Activated CD8-positive, alpha-beta T cell treated with anti-CD3 and anti-CD28 coated beads for 36 hours (primary cell): ENCODE data around the gene CCDC154. TPM values are rescaled to one million over a fixed set of nuclear protein-coding genes. Genes with fewer than 3 reads are reported as not detected.

Experiments
- ATAC-seq: fragments of 200-7000 bp; cut with Tn5 transposase; one replicate; pipeline ENCODE4 v1.10.0; 2021; ENCODE audit warnings: mild to moderate bottlenecking, moderate library complexity
- CTCF ChIA-PET: fragments of 350-600 bp; sonication (Branson Sonifier 250); formaldehyde crosslinking; loops from one replicate; lab custom pipeline; 2021; ENCODE audit warnings: antibody characterized with exemption; lab: Charles Lee
- POLR2A ChIA-PET: fragments of 350-600 bp; sonication (Branson Sonifier 250); formaldehyde crosslinking; loops from one replicate; lab custom pipeline; 2021; ENCODE audit warnings: antibody characterized with exemption; lab: Charles Lee
- DNase-seq: peaks from one replicate; pipeline ENCODE4 v3.0.0-alpha.2; 2020
- H3K27ac Mint-ChIP-seq: one replicate; pipeline ENCODE4 v1.8.0; 2021; ENCODE audit warnings: mild to moderate bottlenecking, mixed read lengths
- H3K27me3 Mint-ChIP-seq: one replicate; pipeline ENCODE4 v1.8.0; 2021; ENCODE audit warnings: mixed read lengths
- H3K36me3 Mint-ChIP-seq: one replicate; pipeline ENCODE4 v1.8.0; 2021; ENCODE audit warnings: low read depth, mixed read lengths
- H3K4me1 Mint-ChIP-seq: one replicate; pipeline ENCODE4 v1.8.0; 2021; ENCODE audit warnings: low read depth, mixed read lengths
- H3K4me3 Mint-ChIP-seq: one replicate; pipeline ENCODE4 v1.8.0; 2021; ENCODE audit warnings: mild to moderate bottlenecking, moderate library complexity, mixed read lengths
- H3K9me3 Mint-ChIP-seq: one replicate; pipeline ENCODE4 v1.8.0; 2021; ENCODE audit warnings: mixed read lengths
- intact Hi-C: fragments of 100-400 bp; cut with micrococcal nuclease; formaldehyde crosslinking; loops from one replicate; pipeline ENCODE4 v1.10.0; 2022
- total RNA-seq, 2 experiments: library from RNA; stranded (reverse); gene quantifications; one replicate each; pipeline ENCODE4 v1.2.3, GENCODE V29; 2021
- TF ChIP-seq, protein P1 (sequence below): fragments of 200-600 bp; IDR thresholded peaks from one replicate; pipeline ENCODE4 v1.8.0; 2022; ENCODE audit warnings: antibody characterized with exemption, mild to moderate bottlenecking

The CCDC154 gene
- total RNA-seq, 2 experiments from 2014 or later, result 1.3 to 1.4 TPM

DNA sequence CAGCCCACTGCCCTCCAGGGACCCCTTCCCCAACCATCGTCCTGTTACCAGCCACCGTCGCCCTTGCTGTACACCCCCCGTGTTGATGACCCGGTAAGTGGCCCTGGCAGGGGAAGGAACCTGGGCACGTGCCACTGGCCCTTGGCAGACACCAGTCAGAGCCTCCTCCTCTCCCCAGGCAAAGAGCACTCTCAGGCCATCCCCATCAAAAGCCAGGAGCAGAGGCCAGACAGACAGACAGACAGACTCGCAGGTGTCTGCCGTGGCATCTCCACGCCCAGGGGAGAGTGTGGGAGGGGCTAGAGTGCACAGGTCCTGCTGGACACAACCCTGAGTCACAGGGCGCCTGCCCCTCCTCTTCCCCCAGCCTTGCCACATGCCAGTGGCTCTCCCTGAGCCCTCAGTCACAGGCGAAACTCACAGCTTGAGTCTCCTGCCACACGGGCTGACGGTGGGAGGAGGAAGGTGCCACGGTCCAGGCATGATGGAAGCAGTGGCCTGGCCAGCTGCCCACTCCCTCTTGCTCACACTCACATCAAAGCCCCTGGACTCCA lies 22.7 kb upstream of the CCDC154 start:
- intact Hi-C loops, result no loop called here
- peaks cover 2% of the 10 kb centered on the region for H3K36me3 Mint-ChIP-seq
- H3K27ac Mint-ChIP-seq, result no peak overlapping the region
- CTCF ChIA-PET, result no interaction called here
- H3K4me1 Mint-ChIP-seq, result peaks cover 20% of the 10 kb centered on the region
- no peak for ATAC-seq
- DNase-seq, result no peak
- POLR2A ChIA-PET, result no interaction called here
- no peaks in the 10 kb centered on the region for H3K9me3 Mint-ChIP-seq
- no peak overlapping the region for H3K4me3 Mint-ChIP-seq
- TF ChIP-seq, protein P1, sequence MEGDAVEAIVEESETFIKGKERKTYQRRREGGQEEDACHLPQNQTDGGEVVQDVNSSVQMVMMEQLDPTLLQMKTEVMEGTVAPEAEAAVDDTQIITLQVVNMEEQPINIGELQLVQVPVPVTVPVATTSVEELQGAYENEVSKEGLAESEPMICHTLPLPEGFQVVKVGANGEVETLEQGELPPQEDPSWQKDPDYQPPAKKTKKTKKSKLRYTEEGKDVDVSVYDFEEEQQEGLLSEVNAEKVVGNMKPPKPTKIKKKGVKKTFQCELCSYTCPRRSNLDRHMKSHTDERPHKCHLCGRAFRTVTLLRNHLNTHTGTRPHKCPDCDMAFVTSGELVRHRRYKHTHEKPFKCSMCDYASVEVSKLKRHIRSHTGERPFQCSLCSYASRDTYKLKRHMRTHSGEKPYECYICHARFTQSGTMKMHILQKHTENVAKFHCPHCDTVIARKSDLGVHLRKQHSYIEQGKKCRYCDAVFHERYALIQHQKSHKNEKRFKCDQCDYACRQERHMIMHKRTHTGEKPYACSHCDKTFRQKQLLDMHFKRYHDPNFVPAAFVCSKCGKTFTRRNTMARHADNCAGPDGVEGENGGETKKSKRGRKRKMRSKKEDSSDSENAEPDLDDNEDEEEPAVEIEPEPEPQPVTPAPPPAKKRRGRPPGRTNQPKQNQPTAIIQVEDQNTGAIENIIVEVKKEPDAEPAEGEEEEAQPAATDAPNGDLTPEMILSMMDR, result no peak
- H3K27me3 Mint-ChIP-seq, result no peaks in the 10 kb centered on the region

DNA sequence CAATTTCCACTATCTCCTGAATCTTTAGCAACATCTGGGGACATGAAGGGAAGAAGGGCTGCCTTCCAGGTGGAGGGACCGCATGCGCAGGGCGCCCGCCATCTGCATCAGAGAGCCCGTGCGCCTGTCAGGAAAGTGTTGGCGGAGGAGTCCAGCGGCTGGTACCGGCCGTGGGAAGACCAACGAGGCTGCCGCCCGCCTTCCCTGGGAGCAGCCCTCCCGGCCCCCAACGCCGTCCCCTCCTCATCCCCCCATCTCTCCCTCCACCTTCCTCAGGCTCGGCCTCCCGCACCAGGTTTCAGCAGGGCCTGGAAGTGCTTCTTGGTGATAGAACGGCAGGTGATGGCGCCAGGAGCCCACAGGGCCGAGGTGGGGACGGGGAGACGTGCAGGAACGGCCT lies 21.7 kb upstream of the CCDC154 start:
- no peaks in the 10 kb centered on the region for H3K9me3 Mint-ChIP-seq
- ATAC-seq (no peak), DNase-seq (no peak)
- intact Hi-C loops, result no loop called here
- peaks cover 4% of the 10 kb centered on the region for H3K36me3 Mint-ChIP-seq
- H3K4me3 Mint-ChIP-seq, result no peak overlapping the region
- H3K27ac Mint-ChIP-seq, result no peak overlapping the region
- H3K27me3 Mint-ChIP-seq, result no peaks in the 10 kb centered on the region
- peaks cover 11% of the 10 kb centered on the region for H3K4me1 Mint-ChIP-seq
- ChIA-PET CTCF (no interaction called here), POLR2A (no interaction called here)
- TF ChIP-seq, protein P1, result no peak

DNA sequence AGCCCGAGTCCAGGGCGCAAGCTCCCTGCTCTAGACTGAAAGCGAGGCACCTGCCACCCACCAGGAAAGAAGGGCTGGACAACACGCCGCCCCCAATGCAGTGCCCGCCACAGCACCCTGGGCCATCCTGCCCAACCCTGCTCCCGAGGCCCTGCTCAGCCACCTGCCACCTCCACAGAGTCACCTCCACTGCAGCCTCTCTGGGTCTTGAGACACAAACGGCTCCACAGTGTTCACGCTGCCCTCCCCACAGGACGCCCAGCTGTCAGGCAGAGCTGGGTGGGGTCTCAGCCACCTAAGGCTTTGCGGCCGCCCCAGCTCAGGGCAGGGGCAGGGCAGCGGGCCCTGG lies 21.2 kb upstream of the CCDC154 start:
- Mint-ChIP-seq H3K9me3 (no peaks in the 10 kb centered on the region), H3K36me3 (peaks cover 4% of the 10 kb centered on the region), H3K4me1 (peaks cover 7% of the 10 kb centered on the region), H3K27me3 (no peaks in the 10 kb centered on the region), H3K27ac (no peak overlapping the region), H3K4me3 (no peak overlapping the region)
- ChIA-PET POLR2A (no interaction called here), CTCF (no interaction called here)
- TF ChIP-seq, protein P1, result no peak
- intact Hi-C loops, result no loop called here
- ATAC-seq, result no peak
- no peak for DNase-seq

DNA sequence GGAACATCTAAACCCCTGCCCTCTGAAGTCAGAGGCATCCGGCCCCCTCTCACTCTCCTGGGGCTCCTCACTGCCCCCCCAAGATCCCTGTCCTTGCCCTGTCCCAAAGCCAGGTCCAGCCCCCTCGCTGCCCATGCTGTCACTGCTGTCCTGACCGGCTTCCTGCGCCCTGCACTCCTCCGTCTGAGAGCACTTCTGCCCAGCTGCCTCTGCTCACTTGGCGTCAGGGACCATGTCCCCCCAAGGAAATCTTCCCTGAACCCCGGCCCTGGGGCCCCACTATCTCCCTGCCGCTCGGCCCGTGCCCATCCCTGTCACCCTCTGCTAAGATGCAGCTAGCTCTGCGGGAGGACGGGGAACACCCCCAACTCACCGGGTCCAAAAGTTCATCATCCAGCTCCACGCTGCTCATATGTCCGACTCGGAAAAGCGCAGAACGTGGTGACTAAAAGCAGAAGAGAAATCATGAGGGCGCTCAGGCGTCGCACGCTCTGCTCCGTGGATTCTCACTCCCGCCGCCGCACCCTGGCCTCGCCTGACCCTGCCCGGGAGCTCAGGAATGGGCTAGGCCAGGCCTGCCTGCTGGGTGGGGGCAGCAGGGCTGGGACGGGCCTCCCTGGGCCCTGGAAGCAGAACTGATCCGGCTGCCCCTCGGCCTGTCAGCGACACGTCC lies 20.7 kb upstream of the CCDC154 start:
- DNase-seq (no peak), ATAC-seq (no peak)
- no peak overlapping the region for H3K27ac Mint-ChIP-seq
- H3K4me1 Mint-ChIP-seq, result peaks cover 3% of the 10 kb centered on the region
- H3K4me3 Mint-ChIP-seq, result no peak overlapping the region
- POLR2A ChIA-PET, result no interaction called here
- H3K9me3 Mint-ChIP-seq, result no peaks in the 10 kb centered on the region
- peaks cover 4% of the 10 kb centered on the region for H3K36me3 Mint-ChIP-seq
- intact Hi-C loops, result no loop called here
- no peaks in the 10 kb centered on the region for H3K27me3 Mint-ChIP-seq
- CTCF ChIA-PET, result no interaction called here
- TF ChIP-seq, protein P1, result no peak

DNA sequence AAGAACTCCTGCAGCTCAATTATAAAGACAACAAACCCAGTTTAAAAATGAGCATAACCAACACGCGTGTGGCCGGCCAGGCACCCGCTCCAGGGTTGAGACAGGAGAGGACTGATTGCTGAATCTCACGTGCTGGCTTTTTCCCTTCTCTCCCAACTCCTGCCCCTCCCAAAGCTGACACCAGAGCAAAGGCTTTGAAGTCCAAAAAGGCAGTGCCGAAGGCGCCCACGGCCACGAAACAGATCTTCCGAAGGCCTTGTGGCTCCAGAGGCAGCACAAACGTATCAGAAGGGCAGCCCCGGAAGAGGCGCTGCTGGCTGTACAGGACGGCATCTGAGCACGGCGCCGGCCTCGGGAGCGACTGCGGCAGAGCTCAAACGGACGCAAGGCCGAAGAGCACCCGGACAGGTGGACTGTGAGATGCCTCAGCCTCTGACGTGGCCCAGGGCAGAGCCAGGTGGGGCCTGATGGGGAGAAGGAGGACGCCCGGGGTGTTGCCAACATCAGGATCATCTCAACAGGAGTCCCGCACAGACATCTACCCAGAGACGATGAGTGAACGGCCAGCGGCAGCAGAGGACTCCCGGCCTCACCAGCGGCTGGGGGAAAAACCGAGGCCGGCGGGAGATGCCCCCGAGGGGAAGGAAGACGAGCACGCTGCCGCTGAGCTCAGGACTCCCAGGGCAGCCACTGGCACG lies 20.0 kb upstream of the CCDC154 start:
- no peak for DNase-seq
- no peak overlapping the region for H3K4me3 Mint-ChIP-seq
- intact Hi-C loops, result no loop called here
- peaks cover 2% of the 10 kb centered on the region for H3K4me1 Mint-ChIP-seq
- no peak overlapping the region for H3K27ac Mint-ChIP-seq
- ATAC-seq, result no peak
- no peaks in the 10 kb centered on the region for H3K27me3 Mint-ChIP-seq
- CTCF ChIA-PET, result no interaction called here
- TF ChIP-seq, protein P1, result no peak
- POLR2A ChIA-PET, result no interaction called here
- peaks cover 4% of the 10 kb centered on the region for H3K36me3 Mint-ChIP-seq
- H3K9me3 Mint-ChIP-seq, result no peaks in the 10 kb centered on the region
